Uterus (tissue), 2 donors: ENCODE measurements around the gene SLC22A17.

ENCODE experiments used
- CTCF ChIP-seq, 4 experiments: fragments of 200-600 bp in 2 of 4; fragments of 450-650 bp in 2 of 4; sonication (generic) in 2 of 4; IDR thresholded peaks; one replicate each; pipeline ENCODE4 v1.5.1; 2016 to 2019; ENCODE audit warnings: antibody characterized with exemption in 4 of 4, mild to moderate bottlenecking in 2 of 4, moderate library complexity in 1 of 4
- POLR2A ChIP-seq, 2 donors: fragments of 450-650 bp; IDR thresholded peaks; one replicate each; pipeline ENCODE4 v1.6.1; 2016; ENCODE audit warnings: antibody characterized with exemption in 2 of 2, mild to moderate bottlenecking in 1 of 2, moderate library complexity in 1 of 2

GRCh38 chr14:23351681-23352505, 794 bp downstream of the SLC22A17 start:
- TF ChIP-seq POLR2A (IDR thresholded peaks at IDR 0.05) (no peak), CTCF (IDR thresholded peaks at IDR 0.05) (no peak)
